SH-SY5Y (cell line): ENCODE data around the gene RSPH1.

Source experiments
- GATA2 ChIP-seq: IDR thresholded peaks from 2 replicates; pipeline ENCODE4 v1.6.1; 2011; ENCODE audit warnings: mild to moderate bottlenecking, low read depth, low read length
- GATA3 ChIP-seq: IDR thresholded peaks from 2 replicates; pipeline ENCODE4 v1.6.1; 2011; ENCODE audit warnings: low read depth, mild to moderate bottlenecking, low read length, moderate library complexity

RSPH1 gene

DNA sequence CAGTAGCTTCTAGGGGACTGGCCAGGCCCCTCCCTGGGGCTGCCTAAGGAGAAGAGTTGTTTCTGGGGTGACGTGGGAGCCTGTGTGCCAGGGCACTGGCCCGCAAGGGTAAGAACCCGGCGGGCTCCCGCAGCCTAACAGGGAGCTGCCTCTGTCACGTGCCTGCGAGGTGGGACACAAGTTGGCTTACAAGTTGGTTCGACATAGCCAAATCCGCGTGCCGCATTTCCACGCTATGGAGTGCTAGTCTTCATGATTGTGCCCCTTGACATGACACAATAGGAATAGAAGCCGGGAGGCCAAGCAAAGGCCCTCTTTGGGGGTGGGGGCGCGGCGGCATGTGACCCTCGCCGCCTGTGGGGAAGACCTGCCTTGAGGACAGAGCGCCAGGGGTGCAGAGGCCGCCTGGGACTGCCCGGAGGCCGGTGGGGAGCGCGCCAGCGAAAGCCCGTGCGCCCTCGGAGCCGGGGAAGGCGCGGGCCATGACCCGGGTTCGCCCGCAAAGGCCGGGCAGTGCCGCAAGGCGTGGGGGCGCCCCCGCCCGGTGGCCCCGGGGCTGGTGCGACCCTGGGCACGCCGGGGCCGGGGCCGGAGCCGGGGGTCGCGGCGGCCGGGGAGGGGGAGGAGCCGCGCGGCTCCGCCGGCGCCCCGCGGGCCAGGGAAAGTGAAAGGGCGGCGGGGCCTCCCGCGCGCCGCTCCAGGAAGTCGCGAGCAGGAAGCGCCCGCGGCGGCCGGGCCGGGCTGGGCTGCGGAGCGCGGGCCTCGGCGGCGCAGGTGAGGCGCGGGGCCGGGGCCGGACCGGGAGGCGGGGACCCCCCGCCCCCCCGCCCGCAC, 17.3 kb upstream of the RSPH1 start, which contains the start of gene SLC37A1:
Gene SLC37A1, plus strand, starts transcription at position 702 of the 834 bp plus-strand sequence. CDS start 4,603 bp downstream, outside the sequence.
- TF ChIP-seq GATA2, result no peak
- no peak for TF ChIP-seq GATA3

DNA sequence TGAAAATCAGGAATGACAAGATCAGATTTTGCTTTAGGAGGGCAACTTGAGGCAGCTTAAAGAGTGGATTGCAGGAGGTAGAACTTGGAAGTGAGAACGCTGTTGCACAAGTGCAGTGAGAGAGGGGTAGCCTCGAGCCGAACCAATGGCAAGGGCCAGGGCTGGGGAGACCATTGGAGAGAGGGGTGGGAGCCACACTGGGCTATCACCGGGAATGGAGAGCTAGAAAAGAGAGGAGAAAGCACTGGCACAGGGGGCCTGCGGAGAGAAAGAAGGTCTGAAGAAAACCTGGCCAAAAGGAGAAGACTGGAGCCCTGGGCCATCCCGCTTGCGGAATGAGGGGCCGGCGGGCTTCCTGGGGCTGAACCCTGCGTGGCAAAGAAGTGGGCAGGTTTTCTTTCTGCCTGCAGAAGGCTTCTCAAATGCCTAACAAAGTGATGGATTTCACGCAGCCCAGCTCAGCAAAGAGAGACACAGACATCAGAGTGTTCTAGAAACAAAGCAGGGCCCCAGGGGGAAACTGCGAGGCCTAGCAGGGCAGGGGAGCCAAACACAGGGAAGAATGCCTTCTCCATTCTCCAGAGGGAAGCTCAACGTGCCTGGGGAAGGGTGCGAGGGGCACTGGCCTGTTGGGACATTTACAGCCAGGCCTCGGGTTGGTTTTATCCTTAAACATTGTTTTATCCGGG, 16.5 kb upstream of the RSPH1 start:
- no peak for TF ChIP-seq GATA3

- no peak for TF ChIP-seq GATA3
Observed at GRCh38 chr21:42509244-42509643, 13.2 kb upstream of the RSPH1 start.

- no peak for TF ChIP-seq GATA3
- TF ChIP-seq GATA2, result no peak
Observed at GRCh38 chr21:42508371-42508770, 12.3 kb upstream of the RSPH1 start.

DNA sequence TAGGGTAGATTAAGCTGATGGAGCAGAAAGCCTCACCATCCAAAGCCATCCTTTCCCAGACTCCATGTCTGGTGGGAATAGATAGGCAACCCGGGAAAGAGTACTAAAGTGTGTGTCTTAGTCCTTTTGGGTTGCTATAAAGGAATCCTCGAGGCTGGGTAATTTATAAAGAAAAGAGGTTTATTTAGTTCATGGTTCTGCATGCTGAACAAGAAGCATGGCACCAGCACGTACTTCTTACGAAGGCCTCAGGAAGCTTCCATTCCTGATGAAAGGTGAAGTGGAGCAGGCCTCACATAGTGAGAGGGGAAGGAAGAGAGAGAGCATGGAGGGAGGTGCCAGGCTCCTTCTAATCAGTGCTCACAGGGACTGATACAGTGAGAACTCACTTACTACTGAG, 11.4 kb upstream of the RSPH1 start:
- TF ChIP-seq GATA3, result no peak
- no peak for TF ChIP-seq GATA2

DNA sequence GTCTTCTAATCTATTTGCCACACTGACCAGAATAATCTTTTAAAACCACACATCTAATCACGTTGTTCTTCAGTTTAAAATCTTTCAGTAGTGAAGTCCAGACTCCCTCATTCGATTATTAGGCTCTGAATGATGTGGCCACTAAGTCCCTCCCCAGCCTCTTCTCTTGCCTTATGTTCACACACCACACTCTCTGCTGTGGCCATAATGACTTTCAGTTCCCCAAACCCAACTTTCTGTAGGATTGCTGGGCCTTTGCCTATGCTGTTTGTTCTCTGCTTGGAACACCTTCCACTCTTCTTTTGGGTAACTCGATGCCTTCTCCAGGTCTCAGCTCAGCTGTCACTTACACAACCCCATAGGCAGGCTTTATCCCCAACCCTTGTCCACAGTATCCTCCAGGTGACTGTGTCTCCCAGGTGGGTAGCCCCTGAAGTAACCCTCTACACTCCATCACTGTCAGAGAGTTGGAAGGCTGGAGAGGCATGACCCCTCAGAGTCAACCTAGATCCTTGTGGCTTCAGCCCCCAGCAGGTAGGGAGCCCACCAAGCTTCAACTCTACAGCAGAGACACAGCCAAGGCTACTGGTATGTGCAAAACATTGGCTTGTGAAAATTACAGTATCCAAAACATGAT, 9.2 kb upstream of the RSPH1 start:
- TF ChIP-seq GATA2, result no peak
- TF ChIP-seq GATA3, result no peak

DNA sequence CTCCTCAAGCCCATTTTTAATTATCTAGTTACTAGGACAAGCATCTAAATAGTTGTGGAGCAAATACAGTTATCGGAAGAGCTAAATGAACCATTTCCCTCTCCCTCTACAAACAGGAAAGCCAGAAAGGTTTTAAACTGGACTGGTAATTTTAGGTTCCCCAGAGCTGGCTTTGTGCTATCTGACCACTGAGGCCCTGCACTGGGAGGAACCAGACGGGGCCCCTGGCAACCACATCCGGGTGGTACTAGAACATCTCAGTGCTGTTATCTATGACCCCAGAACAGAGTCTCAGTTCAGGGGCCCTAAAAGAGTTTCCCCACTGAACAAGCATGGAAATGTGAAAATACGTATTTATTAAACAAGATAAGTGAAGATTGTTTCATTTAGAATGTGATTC, 7.7 kb upstream of the RSPH1 start:
- TF ChIP-seq GATA2 (no peak), GATA3 (no peak)

DNA sequence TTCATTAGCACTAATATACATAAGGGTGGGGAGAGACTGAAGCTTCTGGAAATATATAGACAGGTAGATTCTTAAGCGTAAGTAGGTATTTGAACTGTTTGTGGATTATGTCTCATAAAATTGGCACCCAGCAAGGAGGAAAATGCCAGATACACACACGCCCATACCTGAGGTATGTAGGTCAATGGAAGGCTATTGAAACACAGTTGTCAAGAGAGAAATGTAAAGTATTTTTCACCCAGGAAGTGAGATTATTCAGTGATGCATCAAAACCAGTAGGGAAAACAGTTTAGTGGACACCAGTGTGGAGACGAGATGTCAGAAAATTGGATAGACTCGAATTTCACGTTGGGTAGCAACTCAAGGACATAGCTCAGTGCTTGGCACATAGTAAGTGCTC, 4.7 kb upstream of the RSPH1 start:
- TF ChIP-seq GATA3 (no peak), GATA2 (no peak)

DNA sequence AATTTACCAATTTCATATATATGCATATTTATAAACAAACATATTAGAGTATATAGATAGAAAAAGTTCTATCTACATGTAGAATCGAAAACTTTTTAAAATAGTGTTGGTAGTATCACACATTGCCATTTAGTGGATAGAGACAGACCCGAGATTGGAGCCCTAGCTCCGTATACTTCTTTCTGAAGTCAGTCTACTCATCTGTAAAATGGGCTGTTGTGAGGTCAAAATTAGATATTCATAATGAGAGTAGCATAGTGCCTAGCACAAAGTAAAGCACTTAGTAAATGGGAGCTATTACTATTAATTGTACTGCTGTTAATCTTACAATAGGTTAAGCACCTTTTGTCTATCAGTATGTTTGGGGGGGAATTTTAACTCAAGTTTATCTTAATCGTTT, 4.2 kb upstream of the RSPH1 start:
- TF ChIP-seq GATA3 (no peak), GATA2 (no peak)

DNA sequence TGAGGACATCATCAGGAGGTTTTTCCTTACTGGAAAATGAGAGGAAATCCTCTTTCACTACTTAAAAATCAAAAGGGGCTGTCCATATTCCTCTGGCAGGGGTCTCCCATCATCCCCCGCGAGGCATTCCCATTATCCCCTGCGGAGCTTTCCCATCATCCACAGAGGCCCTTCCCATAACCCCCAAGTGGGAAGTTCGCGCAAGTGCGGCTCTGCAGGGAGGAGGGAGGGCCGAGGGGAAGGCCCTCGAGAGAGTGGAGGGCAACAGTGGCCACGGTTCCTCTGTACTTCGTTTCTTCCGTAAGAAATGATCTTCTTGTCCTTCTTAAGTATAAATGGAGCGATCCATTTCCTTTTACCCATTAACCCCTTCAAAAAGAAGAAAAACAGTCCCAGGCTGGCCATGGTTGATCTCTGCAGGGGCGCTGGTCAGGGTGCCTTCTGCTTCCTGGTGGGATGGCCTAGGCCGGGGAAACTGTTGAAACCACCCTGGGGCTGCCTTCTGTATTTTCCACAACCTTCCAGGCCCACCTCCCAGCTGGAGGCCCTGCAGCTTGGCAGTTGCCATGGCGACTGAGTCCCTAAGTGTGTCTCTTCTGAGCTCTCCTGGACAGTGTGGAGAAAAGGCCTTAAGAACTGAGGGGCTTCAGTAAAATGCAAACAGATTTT, 3.6 kb upstream of the RSPH1 start:
- TF ChIP-seq GATA2 (no peak), GATA3 (no peak)

DNA sequence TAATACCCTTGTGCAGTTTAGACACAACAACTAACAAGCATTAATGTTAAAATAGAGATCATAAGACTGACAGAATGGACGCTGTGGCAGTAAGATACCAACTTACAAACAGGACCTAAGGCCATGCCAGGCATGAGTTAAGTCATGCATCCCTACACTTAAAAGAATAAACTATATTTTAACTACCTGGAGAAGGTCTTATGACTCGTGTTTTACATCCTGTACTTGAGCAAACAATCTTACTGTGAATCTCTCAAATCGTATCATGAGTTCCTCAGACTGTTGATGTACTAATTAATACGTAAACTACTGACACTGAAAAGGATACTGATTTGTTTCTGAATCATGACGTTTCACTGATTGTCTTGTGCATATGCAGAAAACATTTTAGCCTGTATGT, 2.0 kb upstream of the RSPH1 start:
- TF ChIP-seq GATA3, result no peak
- TF ChIP-seq GATA2, result no peak

- no peak for TF ChIP-seq GATA2
- no peak for TF ChIP-seq GATA3
Observed at GRCh38 chr21:42496839-42497202, 797 bp upstream of the RSPH1 start.

GRCh38 chr21:42495765-42496119, 282 bp downstream of the RSPH1 start:
- TF ChIP-seq GATA2 (no peak), GATA3 (no peak)

- TF ChIP-seq GATA3 (no peak), GATA2 (no peak)
Observed at GRCh38 chr21:42495027-42495426, 997 bp downstream of the RSPH1 start.
